Keratinocyte (primary cell): Measurements from ENCODE around the gene PCF11. TPM values are rescaled to one million over a fixed set of nuclear protein-coding genes. Genes with fewer than 3 reads are reported as not detected.

Source experiments
- DNase-seq: peaks from one replicate; pipeline ENCODE4 v3.0.0-alpha.2; 2011; ENCODE audit warnings: low read depth, missing footprints, low spot score
- FAIRE-seq: peaks from 2 replicates; lab custom pipeline; 2011; peaks lifted over from hg19 to GRCh38; lab: Jason Lieb, UNC
- H2AFZ ChIP-seq: 2 replicates; pipeline ENCODE4 v1.6.0; 2012; ENCODE audit warnings: low read length, control low read depth, inconsistent platforms; ENCODE audit not compliant: control insufficient read depth
- H3K27ac ChIP-seq: 2 replicates; pipeline ENCODE4 v1.5.1; 2011; ENCODE audit warnings: low read length; ENCODE audit not compliant: control insufficient read depth, insufficient read depth
- H3K27me3 ChIP-seq: 3 replicates; pipeline ENCODE4 v1.6.0; 2011; ENCODE audit warnings: low read length; ENCODE audit not compliant: control insufficient read depth, insufficient read depth; ENCODE audit errors: extremely low read depth
- H3K36me3 ChIP-seq, 2 experiments: 2 replicates in 1 of 2; 3 replicates in 1 of 2; pipeline ENCODE4 v1.5.1; 2011; ENCODE audit warnings: low read length in 2 of 2, mild to moderate bottlenecking in 1 of 2; ENCODE audit not compliant: control insufficient read depth in 2 of 2, insufficient read depth in 2 of 2; ENCODE audit errors: extremely low read depth in 1 of 2
- H3K4me1 ChIP-seq: 3 replicates; pipeline ENCODE4 v1.5.1; 2011; ENCODE audit warnings: low read length; ENCODE audit not compliant: control insufficient read depth, insufficient read depth; ENCODE audit errors: extremely low read depth
- H3K4me2 ChIP-seq: 3 replicates; pipeline ENCODE4 v1.6.0; 2011; ENCODE audit warnings: low read depth, low read length; ENCODE audit not compliant: control insufficient read depth, insufficient read depth; ENCODE audit errors: extremely low read depth
- H3K4me3 ChIP-seq, 3 experiments: fragments of 200-600 bp in 1 of 3; sonication (generic) in 1 of 3; 2 replicates in 2 of 3; 3 replicates in 1 of 3; pipeline ENCODE4 v1.5.1; 2011 to 2016; ENCODE audit warnings: low read length in 3 of 3, mild to moderate bottlenecking in 3 of 3, control low read depth in 2 of 3, inconsistent platforms in 1 of 3, low read depth in 1 of 3, mixed read lengths in 1 of 3, mixed run types in 1 of 3, moderate library complexity in 1 of 3; ENCODE audit not compliant: control insufficient read depth in 2 of 3, insufficient read depth in 2 of 3; ENCODE audit errors: extremely low read depth in 1 of 3
- H3K79me2 ChIP-seq: 2 replicates; pipeline ENCODE4 v1.6.0; 2012; ENCODE audit warnings: low read length; ENCODE audit not compliant: control insufficient read depth, insufficient read depth
- H3K9ac ChIP-seq: 3 replicates; pipeline ENCODE4 v1.6.0; 2011; ENCODE audit warnings: low read length; ENCODE audit not compliant: control insufficient read depth, insufficient read depth; ENCODE audit errors: extremely low read depth
- H3K9me1 ChIP-seq: 3 replicates; pipeline ENCODE4 v1.6.0; 2011; ENCODE audit warnings: low read length; ENCODE audit not compliant: control insufficient read depth, insufficient read depth; ENCODE audit errors: extremely low read depth
- H3K9me3 ChIP-seq: 2 replicates; pipeline ENCODE4 v1.5.1; 2012; ENCODE audit warnings: low read depth, low read length; ENCODE audit not compliant: control insufficient read depth
- H4K20me1 ChIP-seq: 3 replicates; pipeline ENCODE4 v1.6.0; 2011; ENCODE audit warnings: low read length; ENCODE audit not compliant: control insufficient read depth, insufficient read depth; ENCODE audit errors: extremely low read depth
- CTCF ChIP-seq, 3 experiments: IDR thresholded peaks in 1 of 3; conservative IDR thresholded peaks in 1 of 3; optimal IDR thresholded peaks in 1 of 3; 2 replicates in 2 of 3; 3 replicates in 1 of 3; pipeline versions ENCODE3 to v1.5.1; 2011; ENCODE audit warnings: low read length in 3 of 3, mild to moderate bottlenecking in 3 of 3, moderate library complexity in 2 of 3, control low read depth in 1 of 3, inconsistent platforms in 1 of 3; ENCODE audit not compliant: insufficient read depth in 2 of 3; ENCODE audit errors: extremely low read depth in 1 of 3
- EZH2 ChIP-seq: IDR thresholded peaks from one replicate; pipeline ENCODE4 v1.6.1; 2012; ENCODE audit warnings: inconsistent platforms, mild to moderate bottlenecking, low read length, moderate library complexity
- dilution Hi-C: fragments of 300-500 bp; cut with MboI; formaldehyde crosslinking; loops from one replicate; pipeline ENCODE4 v1.7.0; 2020; ENCODE audit warnings: low sequenced_read_pairs; ENCODE audit not compliant: extremely low pct_ligation_motif_present
- polyA plus RNA-seq, 5 experiments: library from polyadenylated mRNA; depleted of rRNA in 3 of 5; stranded (reverse) in 3 of 5; stranded (forward) in 1 of 5; unstranded in 1 of 5; fragments of >200 nt; gene quantifications; 1 replicate in 1 of 5; 2 replicates in 3 of 5; 3 replicates in 1 of 5; pipeline versions ENCODE4 v1.2.1 to v1.2.3, GENCODE V29; 2011 to 2012; ENCODE audit warnings: missing spikeins in 2 of 5, low read depth in 1 of 5, low replicate concordance in 1 of 5

The PCF11 gene
- polyA plus RNA-seq, 1 donor (not counting 4 experiments of a cell fraction or from before 2014, with no cell fraction given), result 32.8 TPM

- no peak for DNase-seq
These were observed 17.1 kb downstream of the PCF11 start for GRCh38 chr11:83174008-83174407.

GRCh38 chr11:83175815-83176214 lies 18.9 kb downstream of the PCF11 start:
- H3K9me3 ChIP-seq, result no peaks in the 10 kb centered on the region
- no peak for TF ChIP-seq EZH2
- TF ChIP-seq CTCF (optimal IDR thresholded peaks at IDR 0.05 in 1 of 3, IDR thresholded peaks at IDR 0.05 in 1 of 3, conservative IDR thresholded peaks at IDR 0.05 in 1 of 3; ENCODE audit: extremely low read depth in 1 of 3, insufficient read depth in 2 of 3, low read length in 3 of 3), result no peak
- no peaks in the 10 kb centered on the region for H3K9me1 ChIP-seq
- no peak overlapping the region for H2AFZ ChIP-seq
- no peak overlapping the region for H3K9ac ChIP-seq
- dilution Hi-C loops, result no loop called here
- peaks cover 3% of the 10 kb centered on the region for H3K4me1 ChIP-seq
- peaks cover 17% of the 10 kb centered on the region for H4K20me1 ChIP-seq
- no peak overlapping the region for H3K4me2 ChIP-seq
- no peak overlapping the region for H3K27ac ChIP-seq
- no peaks in the 10 kb centered on the region for H3K27me3 ChIP-seq
- FAIRE-seq (no peak), DNase-seq (no peak)
- H3K36me3 ChIP-seq, result peaks cover 10 to 25% of the 10 kb centered on the region in 2 experiments
- peaks cover 52% of the 10 kb centered on the region for H3K79me2 ChIP-seq
- H3K4me3 ChIP-seq, result no peak overlapping the region

More at GRCh38 chr11:83174008-83174407, 17.1 kb downstream of the PCF11 start:
- peaks cover 12 to 35% of the 10 kb centered on the region in 2 experiments for H3K36me3 ChIP-seq
- no peak overlapping the region for H3K9ac ChIP-seq
- no peak overlapping the region for H2AFZ ChIP-seq
- no peak for FAIRE-seq
- H3K4me2 ChIP-seq, result no peak overlapping the region
- dilution Hi-C loops, result no loop called here
- no peaks in the 10 kb centered on the region for H3K9me3 ChIP-seq
- H3K4me3 ChIP-seq, result no peak overlapping the region
- H3K4me1 ChIP-seq, result peaks cover 3% of the 10 kb centered on the region
- H3K27me3 ChIP-seq, result no peaks in the 10 kb centered on the region
- no peaks in the 10 kb centered on the region for H3K9me1 ChIP-seq
- no peak overlapping the region for H3K27ac ChIP-seq
- H4K20me1 ChIP-seq, result peaks cover 23% of the 10 kb centered on the region
- TF ChIP-seq CTCF (optimal IDR thresholded peaks at IDR 0.05 in 1 of 3, IDR thresholded peaks at IDR 0.05 in 1 of 3, conservative IDR thresholded peaks at IDR 0.05 in 1 of 3; ENCODE audit: extremely low read depth in 1 of 3, insufficient read depth in 2 of 3, low read length in 3 of 3) (no peak), EZH2 (no peak)
- peaks cover 70% of the 10 kb centered on the region for H3K79me2 ChIP-seq
